HepG2 (cell line): Measurements from ENCODE around the gene DCK. TPM values are rescaled to one million over a fixed set of nuclear protein-coding genes. Genes with fewer than 3 reads are reported as not detected.

Experiments
- ATAC-seq: fragments of 200-7000 bp; cut with Tn5 transposase; 3 replicates; pipeline ENCODE4 v1.9.1; 2020; ENCODE audit warnings: mild to moderate bottlenecking, moderate library complexity
- BruUV-seq: library from RNA; stranded (reverse); fragments of 400-500 nt; replicated peaks from 2 replicates; lab custom pipeline; 2021; lab: Mats Ljungman, UMichigan
- CTCF ChIA-PET: fragments of 300-600 bp; formaldehyde crosslinking; extraction: SDS; loops from one replicate; lab custom pipeline; 2021; ENCODE audit warnings: low total read pairs, inconsistent platforms, low intra/inter-chr PET ratio; lab: Yijun Ruan, JAX
- POLR2A ChIA-PET: fragments of 350-600 bp; sonication (Branson Sonifier 250); formaldehyde crosslinking; loops from one replicate; lab custom pipeline; 2020; ENCODE audit warnings: antibody characterized with exemption, inconsistent platforms; lab: Yijun Ruan, JAX
- DNase-seq: peaks from one replicate; pipeline ENCODE4 v3.0.0-alpha.2; 2015; ENCODE audit warnings: low spot score
- FAIRE-seq: peaks from 3 replicates; lab custom pipeline; 2011; peaks lifted over from hg19 to GRCh38; lab: Jason Lieb, UNC
- H2AFZ ChIP-seq: one replicate; pipeline ENCODE4 v1.6.1; 2011; ENCODE audit warnings: low read length, inconsistent platforms
- H3K27ac ChIP-seq: fragments of 300-600 bp; 3 replicates; pipeline ENCODE4 v1.8.0; 2011; ENCODE audit warnings: mixed run types, mild to moderate bottlenecking, mixed read lengths, low read length, inconsistent platforms; ENCODE audit not compliant: insufficient read depth; ENCODE audit errors: extremely low read length
- H3K27me3 ChIP-seq, 2 experiments: fragments of 200-600 bp in 1 of 2; 2 replicates in 1 of 2; 3 replicates in 1 of 2; pipeline versions ENCODE4 v1.6.0 to v1.8.0; 2011; ENCODE audit warnings: low read length in 2 of 2, mild to moderate bottlenecking in 2 of 2, moderate library complexity in 2 of 2, inconsistent platforms in 1 of 2; ENCODE audit not compliant: insufficient read depth in 2 of 2, control insufficient read depth in 1 of 2
- H3K36me3 ChIP-seq, 2 experiments: fragments of 200-600 bp in 1 of 2; replicated peaks in 1 of 2; 2 replicates in 1 of 2; 3 replicates in 1 of 2; pipeline versions ENCODE4 v1.5.1 to v1.8.0; 2011; ENCODE audit warnings: low read length in 2 of 2, inconsistent platforms in 1 of 2; ENCODE audit not compliant: insufficient read depth in 2 of 2, control insufficient read depth in 1 of 2
- H3K4me1 ChIP-seq: 2 replicates; pipeline ENCODE4 v1.5.1; 2012; ENCODE audit warnings: low read length, inconsistent platforms; ENCODE audit not compliant: insufficient read depth
- H3K4me2 ChIP-seq: 2 replicates; pipeline ENCODE4 v1.6.0; 2011; ENCODE audit warnings: low read depth, low read length, inconsistent platforms
- H3K4me3 ChIP-seq, 3 experiments: fragments of 200-600 bp in 1 of 3; sonication (generic), shearing (Covaris generic) in 1 of 3; replicated peaks in 1 of 3; 2 replicates each; pipeline ENCODE4 v1.5.1; 2011 to 2016; ENCODE audit warnings: low read length in 3 of 3, inconsistent platforms in 2 of 3, low read depth in 2 of 3, mild to moderate bottlenecking in 2 of 3, control low read depth in 1 of 3, mixed read lengths in 1 of 3; ENCODE audit not compliant: insufficient read depth in 1 of 3
- H3K79me2 ChIP-seq: one replicate; pipeline ENCODE4 v1.6.1; 2011; ENCODE audit warnings: low read length, inconsistent platforms; ENCODE audit not compliant: insufficient read depth
- H3K9ac ChIP-seq: 2 replicates; pipeline ENCODE4 v1.6.0; 2011; ENCODE audit warnings: mild to moderate bottlenecking, low read depth, low read length, inconsistent platforms; ENCODE audit not compliant: insufficient read depth
- H3K9me3 ChIP-seq: 2 replicates; pipeline ENCODE4 v1.5.1; 2012; ENCODE audit warnings: mild to moderate bottlenecking, low read length
- H4K20me1 ChIP-seq: 2 replicates; pipeline ENCODE4 v1.6.0; 2011; ENCODE audit warnings: inconsistent platforms, mild to moderate bottlenecking, low read length, moderate library complexity; ENCODE audit not compliant: insufficient read depth
- MTF1 ChIP-seq: sonication (generic); formaldehyde crosslinking; IDR thresholded peaks from 2 replicates; pipeline ENCODE4 v1.5.0; 2020; ENCODE audit warnings: missing genetic modification reagents
- POGZ ChIP-seq: sonication (generic); formaldehyde crosslinking; IDR thresholded peaks from 2 replicates; pipeline ENCODE4 v1.4.0; 2020; ENCODE audit warnings: mild to moderate bottlenecking, missing genetic modification reagents
- REXO4 ChIP-seq: sonication (generic); formaldehyde crosslinking; IDR thresholded peaks from 2 replicates; pipeline ENCODE4 v1.8.0; 2022; ENCODE audit warnings: missing genetic modification reagents, mild to moderate bottlenecking, borderline replicate concordance
- RFXANK ChIP-seq: IDR thresholded peaks from 2 replicates; pipeline ENCODE4 v1.6.1; 2016
- SIN3B ChIP-seq: fragments of 150-350 bp; IDR thresholded peaks from 2 replicates; pipeline ENCODE4 v1.6.1; 2014; ENCODE audit warnings: low read length
- TOPORS ChIP-seq: sonication (generic); formaldehyde crosslinking; IDR thresholded peaks from 2 replicates; pipeline ENCODE4 v1.8.0; 2023; ENCODE audit warnings: mild to moderate bottlenecking, missing genetic modification reagents
- ZNF3 ChIP-seq: IDR thresholded peaks from 2 replicates; pipeline ENCODE4 v1.7.0; 2017; ENCODE audit warnings: inconsistent platforms
- ZSCAN22 ChIP-seq: sonication (generic); formaldehyde crosslinking; IDR thresholded peaks from 2 replicates; pipeline ENCODE4 v1.4.0; 2020; ENCODE audit warnings: mild to moderate bottlenecking, missing genetic modification reagents
- WGBS: methylation state at CpG from one replicate; pipeline ENCODE4 v1.1.6; 2017; ENCODE audit warnings: low lambda C conversion rate; 5-methylcytosine and 5-hydroxymethylcytosine counted together
- in situ Hi-C: cut with HindIII; loops from 2 replicates; pipeline ENCODE4 v1.10.0; 2017; ENCODE audit warnings: low pct_unique_long_range_greater_than_20kb; ENCODE audit not compliant: extremely low pct_ligation_motif_present
- intact Hi-C: fragments of 100-400 bp; cut with micrococcal nuclease; formaldehyde crosslinking; loops from one replicate; pipeline ENCODE4 v1.10.0; 2022; ENCODE audit not compliant: unreplicated experiment
- polyA plus RNA-seq, 8 experiments: library from polyadenylated mRNA; depleted of rRNA in 3 of 8; stranded (reverse) in 7 of 8; unstranded in 1 of 8; fragments of >200 nt; fragmentation: Illumina TruSeq in 4 of 8; extraction: Trizol in 4 of 8; gene quantifications; 2 replicates each; pipeline versions ENCODE4 v1.2.1 to v1.2.3, GENCODE V29; 2011 to 2016; ENCODE audit warnings: low read depth in 4 of 8, missing spikeins in 1 of 8, mixed read lengths in 1 of 8; ENCODE audit not compliant: insufficient read depth in 1 of 8
- total RNA-seq, 5 experiments: library from RNA; depleted of rRNA; stranded (reverse); fragments of >200 nt; fragmentation: Illumina TruSeq; extraction: Trizol; gene quantifications; 2 replicates each; pipeline ENCODE4 v1.2.3, GENCODE V29; 2016; ENCODE audit warnings: low read depth in 1 of 5
- TF ChIP-seq, protein P1 (sequence below): sonication (generic); formaldehyde crosslinking; IDR thresholded peaks from 2 replicates; pipeline ENCODE4 v1.5.0; 2020; ENCODE audit warnings: missing genetic modification reagents
- TF ChIP-seq, protein P2 (sequence below): IDR thresholded peaks from 2 replicates; pipeline ENCODE4 v1.4.0; 2020; ENCODE audit warnings: mild to moderate bottlenecking, missing genetic modification reagents

Gene DCK
- total and polyA plus RNA-seq, 2 of the 13 experiments (the other 11 are each of a cell fraction or from before 2014, with no cell fraction given): 5.7 to 21.8 TPM

DNA sequence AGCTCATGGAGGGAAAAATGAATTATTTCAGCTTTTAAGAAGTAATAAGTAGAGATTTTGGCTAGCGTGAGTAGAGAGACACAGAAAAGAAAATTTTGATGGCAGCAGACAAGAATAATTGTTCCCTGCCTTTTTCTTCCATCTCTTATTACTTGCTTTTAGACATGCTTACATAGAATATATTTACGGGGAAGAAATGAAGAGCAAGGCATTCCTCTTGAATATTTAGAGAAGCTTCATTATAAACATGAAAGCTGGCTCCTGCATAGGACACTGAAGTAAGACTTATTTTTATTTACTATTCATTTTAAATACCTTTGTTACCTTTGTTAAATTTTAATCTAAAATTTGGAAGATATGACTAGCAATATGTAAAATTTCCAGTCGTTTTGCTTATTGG, 32.2 kb downstream of the DCK start:
- H3K27ac ChIP-seq: no peak overlapping the region
- in situ Hi-C loops: no loop called here
- H3K4me1 ChIP-seq: peaks cover 15% of the 10 kb centered on the region
- no peak for DNase-seq
- no peaks in the 10 kb centered on the region for H3K79me2 ChIP-seq
- H4K20me1 ChIP-seq: no peaks in the 10 kb centered on the region
- no peak for FAIRE-seq
- no peak overlapping the region for H3K9ac ChIP-seq
- no peak for TF ChIP-seq POGZ (CRISPR knock-in tag)
- no peak for TF ChIP-seq REXO4
- TF ChIP-seq, protein P1, sequence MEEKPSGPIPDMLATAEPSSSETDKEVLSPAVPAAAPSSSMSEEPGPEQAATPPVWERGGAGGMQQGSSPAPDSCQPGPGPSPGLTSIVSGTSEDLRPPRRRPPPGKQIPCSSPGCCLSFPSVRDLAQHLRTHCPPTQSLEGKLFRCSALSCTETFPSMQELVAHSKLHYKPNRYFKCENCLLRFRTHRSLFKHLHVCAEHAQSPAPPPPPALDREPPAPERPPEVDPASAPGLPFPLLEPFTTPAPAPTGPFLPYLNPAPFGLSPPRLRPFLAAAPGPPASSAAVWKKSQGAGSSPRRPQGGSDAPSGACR (CRISPR knock-in tag): no peak
- no peak for TF ChIP-seq RFXANK (CRISPR knock-in tag)
- TF ChIP-seq MTF1 (CRISPR knock-in tag): no peak
- no peak for TF ChIP-seq ZSCAN22 (CRISPR knock-in tag)
- no peak for TF ChIP-seq SIN3B
- TF ChIP-seq, all 625 proteins: peak for 0
- intact Hi-C loops: no loop called here
- no TSS peak for BruUV-seq
- Histone ChIP-seq H3K4me2 (no peak overlapping the region), H3K9me3 (no peaks in the 10 kb centered on the region), H3K27me3 (no peaks in the 10 kb centered on the region), H2AFZ (no peak overlapping the region), H3K36me3 (peaks cover 0 to 8% of the 10 kb centered on the region in 2 experiments; a peak in 2 of 5 replicates), H3K4me3 (no peak overlapping the region)
- WGBS: 93% methylated on average over 3 of the region's 3 CpGs
- ATAC-seq: no peak
- CTCF ChIA-PET: no interaction called here
- POLR2A ChIA-PET: interaction anchor here (1.0 kb wide), 1 partner anchor 32 kb away, joined by 7 read pairs; the partner anchor contains the start of gene DCK

DNA sequence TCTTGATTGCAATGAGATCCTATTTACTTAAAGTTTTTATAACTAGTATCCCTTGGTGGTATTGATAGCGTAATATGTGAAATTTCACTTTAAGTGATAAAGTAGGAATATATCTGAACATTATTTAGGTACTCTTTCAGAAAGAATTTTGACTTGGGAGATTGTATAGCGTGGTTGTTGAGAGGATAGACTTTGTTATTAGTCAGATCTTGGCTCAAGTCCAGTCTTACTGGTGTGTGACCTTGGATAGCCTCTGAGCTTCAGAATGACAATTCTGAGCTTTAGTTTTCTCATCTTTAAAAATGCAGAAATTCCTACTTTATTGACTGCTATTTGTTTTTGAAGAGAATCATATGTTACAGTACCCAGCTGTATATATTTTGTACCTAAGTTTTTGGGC, 32.6 kb downstream of the DCK start:
- Histone ChIP-seq H3K4me2 (no peak overlapping the region), H3K9ac (no peak overlapping the region), H3K9me3 (no peaks in the 10 kb centered on the region), H2AFZ (no peak overlapping the region), H3K27me3 (no peaks in the 10 kb centered on the region), H3K27ac (no peak overlapping the region), H3K4me3 (no peak overlapping the region), H3K4me1 (peaks cover 15% of the 10 kb centered on the region), H3K79me2 (no peaks in the 10 kb centered on the region), H4K20me1 (no peaks in the 10 kb centered on the region), H3K36me3 (peaks cover 0 to 8% of the 10 kb centered on the region in 2 experiments; a peak in 2 of 5 replicates)
- ATAC-seq (peak; percentile 86), FAIRE-seq (peak; percentile 72), DNase-seq (peak; percentile 66)
- no TSS peak for BruUV-seq
- in situ Hi-C loops (no loop called here), intact Hi-C loops (no loop called here)
- ChIA-PET POLR2A (interaction anchor here (1.0 kb wide), 1 partner anchor 32 kb away, joined by 7 read pairs; the partner anchor contains the start of gene DCK), CTCF (no interaction called here)
- WGBS: 62% methylated on average over 2 of the region's 2 CpGs
- TF ChIP-seq ZNF3 (CRISPR knock-in tag) (0 out of 2 replicates have a peak, but pooled peaks have one; percentile 29), TOPORS (CRISPR knock-in tag) (no peak)
- TF ChIP-seq, protein P2, sequence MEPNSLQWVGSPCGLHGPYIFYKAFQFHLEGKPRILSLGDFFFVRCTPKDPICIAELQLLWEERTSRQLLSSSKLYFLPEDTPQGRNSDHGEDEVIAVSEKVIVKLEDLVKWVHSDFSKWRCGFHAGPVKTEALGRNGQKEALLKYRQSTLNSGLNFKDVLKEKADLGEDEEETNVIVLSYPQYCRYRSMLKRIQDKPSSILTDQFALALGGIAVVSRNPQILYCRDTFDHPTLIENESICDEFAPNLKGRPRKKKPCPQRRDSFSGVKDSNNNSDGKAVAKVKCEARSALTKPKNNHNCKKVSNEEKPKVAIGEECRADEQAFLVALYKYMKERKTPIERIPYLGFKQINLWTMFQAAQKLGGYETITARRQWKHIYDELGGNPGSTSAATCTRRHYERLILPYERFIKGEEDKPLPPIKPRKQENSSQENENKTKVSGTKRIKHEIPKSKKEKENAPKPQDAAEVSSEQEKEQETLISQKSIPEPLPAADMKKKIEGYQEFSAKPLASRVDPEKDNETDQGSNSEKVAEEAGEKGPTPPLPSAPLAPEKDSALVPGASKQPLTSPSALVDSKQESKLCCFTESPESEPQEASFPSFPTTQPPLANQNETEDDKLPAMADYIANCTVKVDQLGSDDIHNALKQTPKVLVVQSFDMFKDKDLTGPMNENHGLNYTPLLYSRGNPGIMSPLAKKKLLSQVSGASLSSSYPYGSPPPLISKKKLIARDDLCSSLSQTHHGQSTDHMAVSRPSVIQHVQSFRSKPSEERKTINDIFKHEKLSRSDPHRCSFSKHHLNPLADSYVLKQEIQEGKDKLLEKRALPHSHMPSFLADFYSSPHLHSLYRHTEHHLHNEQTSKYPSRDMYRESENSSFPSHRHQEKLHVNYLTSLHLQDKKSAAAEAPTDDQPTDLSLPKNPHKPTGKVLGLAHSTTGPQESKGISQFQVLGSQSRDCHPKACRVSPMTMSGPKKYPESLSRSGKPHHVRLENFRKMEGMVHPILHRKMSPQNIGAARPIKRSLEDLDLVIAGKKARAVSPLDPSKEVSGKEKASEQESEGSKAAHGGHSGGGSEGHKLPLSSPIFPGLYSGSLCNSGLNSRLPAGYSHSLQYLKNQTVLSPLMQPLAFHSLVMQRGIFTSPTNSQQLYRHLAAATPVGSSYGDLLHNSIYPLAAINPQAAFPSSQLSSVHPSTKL: peak; percentile 32; the same call in 1 of the 2 replicates
